Lung (tissue), 12 donors: ENCODE data around the gene ZFAND3. TPM values are rescaled to one million over a fixed set of nuclear protein-coding genes. Genes with fewer than 3 reads are reported as not detected.
"Not testable (repeated sequence)": the region's sequence is repeated elsewhere in the genome, so short reads cannot be mapped to it uniquely, and the experiment has no call there.

ENCODE experiments used
- ATAC-seq: fragments of 200-7000 bp; cut with Tn5 transposase; one replicate; pipeline ENCODE4 v1.9.1; 2020; ENCODE audit warnings: moderate number of reproducible peaks; ENCODE audit not compliant: insufficient read depth, low FRiP score
- DNase-seq, 3 donors: peaks; one replicate each; pipeline ENCODE4 v3.0.0-alpha.2; 2013 to 2017
- H3K27ac ChIP-seq, 2 donors: one replicate each; pipeline ENCODE4 v1.5.1; 2013; ENCODE audit warnings: mild to moderate bottlenecking in 2 of 2, moderate library complexity in 2 of 2, control low read depth in 1 of 2, inconsistent platforms in 1 of 2, low read depth in 1 of 2, low read length in 1 of 2
- H3K27me3 ChIP-seq, 3 donors: one replicate each; pipeline ENCODE4 v1.5.1; 2013; ENCODE audit warnings: low read length in 2 of 3; ENCODE audit not compliant: control insufficient read depth in 3 of 3, insufficient read depth in 3 of 3
- H3K36me3 ChIP-seq, 4 donors: one replicate each; pipeline ENCODE4 v1.5.1; 2013; ENCODE audit warnings: low read length in 4 of 4, mild to moderate bottlenecking in 1 of 4, moderate library complexity in 1 of 4; ENCODE audit not compliant: control insufficient read depth in 4 of 4, insufficient read depth in 4 of 4
- H3K4me1 ChIP-seq, 5 donors: one replicate each; pipeline ENCODE4 v1.5.1; 2013; ENCODE audit warnings: low read length in 5 of 5, mild to moderate bottlenecking in 2 of 5, moderate library complexity in 1 of 5; ENCODE audit not compliant: control insufficient read depth in 5 of 5, insufficient read depth in 5 of 5
- H3K4me3 ChIP-seq: one replicate; pipeline ENCODE4 v1.5.1; 2013; ENCODE audit warnings: mild to moderate bottlenecking, control low read depth, moderate library complexity
- H3K9ac ChIP-seq, 2 donors: one replicate each; pipeline ENCODE4 v1.5.1; 2013; ENCODE audit warnings: low read length in 2 of 2, control low read depth in 1 of 2; ENCODE audit not compliant: insufficient read depth in 1 of 2
- H3K9me3 ChIP-seq, 4 donors: one replicate each; pipeline ENCODE4 v1.5.1; 2013; ENCODE audit warnings: low read length in 3 of 4, mild to moderate bottlenecking in 1 of 4, moderate library complexity in 1 of 4; ENCODE audit not compliant: control insufficient read depth in 4 of 4, insufficient read depth in 3 of 4
- CTCF ChIP-seq: IDR thresholded peaks from 2 replicates; pipeline ENCODE4 v1.5.1; 2012; ENCODE audit warnings: mild to moderate bottlenecking; ENCODE audit errors: control extremely low read depth, extremely low read depth
- WGBS, 2 donors: extraction: QIAGEN DNeasy Blood & Tissue Kit; methylation state at CpG; one replicate each; pipeline ENCODE4 v1.1.7; 2013; 5-methylcytosine and 5-hydroxymethylcytosine counted together
- polyA plus RNA-seq, 2 donors: library from polyadenylated mRNA; stranded (reverse); fragments of 200-250 nt; gene quantifications; one replicate each; pipeline ENCODE4 v1.2.1, GENCODE V29; 2013
- total RNA-seq, 2 donors: library from RNA; depleted of rRNA in 1 of 2; stranded (reverse); fragments of >200 nt in 1 of 2; gene quantifications; one replicate each; pipeline ENCODE4 v1.2.1, GENCODE V29; 2014 to 2021
- donor health status: control.
- donor health status: control.
- donor health status: Bipolar disorder and iron deficiency.
- donor health status: healthy.
- donor health status: DM: yes; HTN: yes; CAD: no.

The ZFAND3 gene
- total and polyA plus RNA-seq, 4 donors = 27.6 to 63.6 (median 51.3) TPM

GRCh38 chr6:37947468-37947867, 127.9 kb downstream of the ZFAND3 start:
- H3K36me3 ChIP-seq = no peaks in the 10 kb centered on the region
- H3K27me3 ChIP-seq = no peaks in the 10 kb centered on the region
- ATAC-seq = no peak
- no peak overlapping the region for H3K9ac ChIP-seq
- no peak overlapping the region for H3K4me3 ChIP-seq
- TF ChIP-seq CTCF = no peak
- peaks cover 0 to 18% (median 9%) of the 10 kb centered on the region in 5 donors for H3K4me1 ChIP-seq
- H3K9me3 ChIP-seq = peaks cover 0 to 3% (median 0%) of the 10 kb centered on the region in 4 donors
- H3K27ac ChIP-seq = no peak overlapping the region
- no peak for DNase-seq

GRCh38 chr6:37948584-37948983, 129.1 kb downstream of the ZFAND3 start:
- peaks cover 0 to 14% (median 3%) of the 10 kb centered on the region in 5 donors for H3K4me1 ChIP-seq
- H3K4me3 ChIP-seq, H3K27me3 ChIP-seq, H3K27ac ChIP-seq, H3K9ac ChIP-seq, ATAC-seq, H3K36me3 ChIP-seq, H3K9me3 ChIP-seq, DNase-seq: not testable (repeated sequence)
- 79 to 92% methylated on average over 2 of the region's 2 CpGs for WGBS, 2 donors

- TF ChIP-seq CTCF = no peak
- H3K36me3 ChIP-seq = no peaks in the 10 kb centered on the region
- DNase-seq = no peak
- H3K4me1 ChIP-seq = peaks cover 0 to 16% (median 4%) of the 10 kb centered on the region in 5 donors
- H3K27me3 ChIP-seq = no peaks in the 10 kb centered on the region
- H3K27ac ChIP-seq = no peak overlapping the region
- WGBS, 2 donors = 83 to 84% methylated on average over 2 of the region's 2 CpGs
- H3K4me3 ChIP-seq = no peak overlapping the region
- ATAC-seq = no peak
- peaks cover 0 to 3% (median 0%) of the 10 kb centered on the region in 4 donors for H3K9me3 ChIP-seq
- H3K9ac ChIP-seq = no peak overlapping the region
Observed at GRCh38 chr6:37952027-37952426, 132.5 kb downstream of the ZFAND3 start.

GRCh38 chr6:37954791-37955190, 135.3 kb downstream of the ZFAND3 start:
- Histone ChIP-seq H3K27me3 (no peaks in the 10 kb centered on the region), H3K36me3 (no peaks in the 10 kb centered on the region), H3K27ac (no peak overlapping the region), H3K9me3 (no peaks in the 10 kb centered on the region), H3K4me3 (no peak overlapping the region), H3K4me1 (peaks cover 0 to 16% (median 0%) of the 10 kb centered on the region in 5 donors), H3K9ac (no peak overlapping the region)
- DNase-seq (no peak), ATAC-seq (no peak)
- TF ChIP-seq CTCF = no peak
